Nephron (organoid): ENCODE results near the gene TBL1XR1.

Source experiments
- H3K27ac Mint-ChIP-seq, 3 experiments: 2 replicates each; pipeline ENCODE4 v1.8.0; 2020; ENCODE audit warnings: mixed read lengths in 3 of 3, mild to moderate bottlenecking in 2 of 3, moderate library complexity in 1 of 3
- H3K27me3 Mint-ChIP-seq: 2 replicates; pipeline ENCODE4 v1.8.0; 2021; ENCODE audit warnings: low read depth, mild to moderate bottlenecking, moderate library complexity, mixed read lengths
- H3K36me3 Mint-ChIP-seq: 2 replicates; pipeline ENCODE4 v1.8.0; 2020; ENCODE audit warnings: low read depth, mixed read lengths
- H3K4me1 Mint-ChIP-seq: 2 replicates; pipeline ENCODE4 v1.8.0; 2020; ENCODE audit warnings: mixed read lengths
- H3K4me3 Mint-ChIP-seq, 3 experiments: 2 replicates each; pipeline ENCODE4 v1.8.0; 2020; ENCODE audit warnings: mild to moderate bottlenecking in 3 of 3, mixed read lengths in 3 of 3, moderate library complexity in 2 of 3
- H3K9me3 Mint-ChIP-seq: 2 replicates; pipeline ENCODE4 v1.8.0; 2020; ENCODE audit warnings: mixed read lengths
- CTCF ChIP-seq, 3 experiments: fragments of 200-600 bp; sonication (generic); IDR thresholded peaks; one replicate each; pipeline ENCODE4 v1.5.0; 2021; ENCODE audit warnings: antibody characterized with exemption in 3 of 3; ENCODE audit not compliant: unreplicated experiment in 3 of 3

TBL1XR1 gene

GRCh38 chr3:177234121-177234520, 36.8 kb upstream of the TBL1XR1 start:
- Mint-ChIP-seq H3K4me3 (no peak overlapping the region), H3K27ac (no peak overlapping the region), H3K9me3 (peaks cover 14% of the 10 kb centered on the region), H3K4me1 (no peaks in the 10 kb centered on the region), H3K36me3 (peaks cover 5% of the 10 kb centered on the region), H3K27me3 (no peaks in the 10 kb centered on the region)
- TF ChIP-seq CTCF (IDR thresholded peaks at IDR 0.05; ENCODE audit: unreplicated experiment in 3 of 3) = no peak

DNA sequence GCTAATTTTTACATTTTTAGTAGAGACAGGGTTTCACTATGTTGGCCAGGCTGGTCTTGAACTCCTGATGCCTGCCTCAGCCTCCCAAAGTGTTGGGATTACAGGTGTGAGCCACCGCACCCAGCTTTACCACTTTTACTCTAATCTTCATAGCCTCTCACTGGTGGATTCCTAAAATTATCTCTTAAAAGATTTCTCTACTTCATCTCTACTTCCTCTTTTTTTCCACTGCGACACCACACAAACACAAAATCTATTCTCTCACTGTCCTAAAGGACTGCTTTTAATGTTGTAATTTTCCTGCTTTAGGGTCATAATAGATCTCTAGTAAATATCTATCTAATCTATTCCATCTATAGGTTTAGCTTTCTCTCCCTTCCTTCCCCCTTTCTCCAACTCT, 34.0 kb upstream of the TBL1XR1 start:
- Mint-ChIP-seq H3K4me1 (no peaks in the 10 kb centered on the region), H3K27ac (no peak overlapping the region), H3K4me3 (no peak overlapping the region), H3K36me3 (peaks cover 5% of the 10 kb centered on the region), H3K27me3 (no peaks in the 10 kb centered on the region), H3K9me3 (peaks cover 17% of the 10 kb centered on the region)
- no peak for TF ChIP-seq CTCF (IDR thresholded peaks at IDR 0.05; ENCODE audit: unreplicated experiment in 3 of 3)

DNA sequence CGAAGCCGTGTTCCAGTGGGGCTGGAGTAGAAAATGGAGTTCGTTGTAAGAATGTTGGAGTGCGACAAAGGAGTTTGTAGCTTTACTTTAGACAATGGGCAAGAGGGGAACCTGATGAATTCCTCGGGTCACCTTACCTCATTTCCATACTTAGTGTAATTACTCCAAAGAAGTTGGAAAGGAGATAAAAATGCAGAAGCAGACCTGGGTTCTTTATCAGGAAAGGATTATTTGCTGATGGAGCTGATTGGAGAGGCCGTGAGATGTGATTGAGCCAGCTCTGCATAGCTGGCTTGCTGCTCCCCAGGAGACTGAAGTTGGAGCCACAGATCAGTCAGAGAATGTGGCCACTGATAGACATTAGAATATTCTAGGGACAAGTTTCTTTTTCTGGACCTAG, 33.4 kb upstream of the TBL1XR1 start:
- TF ChIP-seq CTCF (IDR thresholded peaks at IDR 0.05; ENCODE audit: unreplicated experiment in 3 of 3) = no peak
- no peaks in the 10 kb centered on the region for H3K4me1 Mint-ChIP-seq
- peaks cover 17% of the 10 kb centered on the region for H3K9me3 Mint-ChIP-seq
- no peaks in the 10 kb centered on the region for H3K27me3 Mint-ChIP-seq
- no peak overlapping the region for H3K27ac Mint-ChIP-seq
- H3K36me3 Mint-ChIP-seq = peaks cover 5% of the 10 kb centered on the region
- H3K4me3 Mint-ChIP-seq = no peak overlapping the region

- no peaks in the 10 kb centered on the region for H3K27me3 Mint-ChIP-seq
- H3K9me3 Mint-ChIP-seq = peaks cover 17% of the 10 kb centered on the region
- H3K27ac Mint-ChIP-seq = no peak overlapping the region
- no peak for TF ChIP-seq CTCF (IDR thresholded peaks at IDR 0.05; ENCODE audit: unreplicated experiment in 3 of 3)
- no peak overlapping the region for H3K4me3 Mint-ChIP-seq
- peaks cover 5% of the 10 kb centered on the region for H3K36me3 Mint-ChIP-seq
- no peaks in the 10 kb centered on the region for H3K4me1 Mint-ChIP-seq
These were observed 32.5 kb upstream of the TBL1XR1 start for GRCh38 chr3:177229791-177230190.

DNA sequence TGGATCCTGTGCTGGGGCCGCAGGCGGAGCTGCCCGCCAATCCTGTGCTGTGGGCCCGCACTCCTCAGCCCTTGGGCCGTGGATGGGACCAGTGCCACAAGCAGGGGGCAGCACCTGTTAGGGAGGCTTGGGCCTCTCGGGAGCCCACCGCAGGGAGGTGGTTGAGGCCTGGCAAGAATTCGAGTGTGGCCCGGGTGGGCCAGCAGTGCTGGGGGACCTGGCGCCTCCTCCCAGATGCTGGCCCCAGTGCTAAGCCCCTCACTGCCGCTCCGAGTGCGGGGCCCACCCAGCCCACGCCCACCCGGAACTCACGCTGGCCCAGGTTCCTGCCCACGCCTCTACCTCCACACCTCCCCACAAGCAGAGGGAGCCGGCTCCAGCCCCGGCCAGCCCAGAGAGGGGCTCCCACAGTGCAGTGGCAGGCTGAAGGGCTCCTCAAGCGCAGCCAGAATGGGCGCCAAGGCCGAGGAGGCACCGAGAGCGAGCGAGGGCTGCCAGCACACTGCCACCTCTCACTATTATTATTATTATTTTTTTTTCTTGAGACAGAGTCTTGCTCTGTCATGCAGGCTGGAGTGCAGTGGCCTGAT, 31.4 kb upstream of the TBL1XR1 start:
- peaks cover 14% of the 10 kb centered on the region for H3K9me3 Mint-ChIP-seq

More for the DNA sequence above, 31.4 kb upstream of the TBL1XR1 start:
- no peak overlapping the region for H3K4me3 Mint-ChIP-seq
- H3K4me1 Mint-ChIP-seq = no peaks in the 10 kb centered on the region
- H3K36me3 Mint-ChIP-seq = peaks cover 5% of the 10 kb centered on the region
- no peak overlapping the region for H3K27ac Mint-ChIP-seq
- TF ChIP-seq CTCF (IDR thresholded peaks at IDR 0.05; ENCODE audit: unreplicated experiment in 3 of 3) = no peak
- H3K27me3 Mint-ChIP-seq = no peaks in the 10 kb centered on the region
